Measurements from ENCODE around the gene PLD4.
A peak's percentile ranks its signal among the peaks of the same experiment; 100 is the strongest.

Gene PLD4

GRCh38 chr14:104976198-104977007 is 51.7 kb downstream of the PLD4 start:
- peak; percentile 85 for DNase-seq

- no peak for DNase-seq
Measured at GRCh38 chr14:104977008-104977680, 52.5 kb downstream of the PLD4 start.

- DNase-seq = peak; percentile 56
Measured at GRCh38 chr14:104977681-104978653, 53.3 kb downstream of the PLD4 start, which contains the start of gene AHNAK2. Gene AHNAK2, minus strand, starts transcription at chr14:104978374. Its CDS starts 137 bp downstream, at chr14:104978237.

- no peak for DNase-seq
Measured at GRCh38 chr14:104978746-104979691, 54.3 kb downstream of the PLD4 start.

GRCh38 chr14:104979758-104980610 is 55.3 kb downstream of the PLD4 start:
- DNase-seq = no peak

- DNase-seq = no peak
Measured at GRCh38 chr14:104980611-104981531, 56.2 kb downstream of the PLD4 start.

GRCh38 chr14:104981699-104982541 is 57.2 kb downstream of the PLD4 start:
- no peak for DNase-seq

- DNase-seq = no peak
Measured at GRCh38 chr14:104982548-104983230, 58.0 kb downstream of the PLD4 start.

All from stimulated activated CD4-positive, alpha-beta T cell treated with anti-CD3 and anti-CD28 coated beads, Interleukin-1b, Interleukin-23, amount 100 ng/mL, for 48 hours (primary cell).